GM21723 (cell line): ENCODE measurements around the gene DGCR8.

Source experiments
- ATAC-seq: cut with Tn5 transposase; IDR thresholded peaks from one replicate; pipeline ENCODE4 v1.9.1; 2021; ENCODE audit warnings: mild to moderate bottlenecking, moderate library complexity; ENCODE audit not compliant: unreplicated experiment

The DGCR8 gene

GRCh38 chr22:20135806-20136602 lies 56.0 kb downstream of the DGCR8 start:
- ATAC-seq: no peak

- no peak for ATAC-seq
Measured at GRCh38 chr22:20136603-20136873, 56.5 kb downstream of the DGCR8 start.

- no peak for ATAC-seq
Measured at GRCh38 chr22:20137113-20137512, 57.1 kb downstream of the DGCR8 start.

GRCh38 chr22:20137671-20138416 lies 57.8 kb downstream of the DGCR8 start:
- ATAC-seq: no peak

- ATAC-seq: no peak
Measured at GRCh38 chr22:20138417-20138738, 58.3 kb downstream of the DGCR8 start.

GRCh38 chr22:20138868-20139267 lies 58.8 kb downstream of the DGCR8 start:
- ATAC-seq: no peak

- ATAC-seq: no peak
Measured at GRCh38 chr22:20139391-20140106, 59.5 kb downstream of the DGCR8 start.

GRCh38 chr22:20140107-20140445 lies 60.0 kb downstream of the DGCR8 start:
- no peak for ATAC-seq

GRCh38 chr22:20140521-20140964 lies 60.5 kb downstream of the DGCR8 start:
- ATAC-seq: no peak

- no peak for ATAC-seq
Measured at GRCh38 chr22:20141186-20142077, 61.4 kb downstream of the DGCR8 start.

GRCh38 chr22:20142711-20143621 lies 62.9 kb downstream of the DGCR8 start:
- no peak for ATAC-seq

GRCh38 chr22:20143883-20144665 lies 64.0 kb downstream of the DGCR8 start:
- ATAC-seq: no peak

GRCh38 chr22:20145206-20145831 lies 65.3 kb downstream of the DGCR8 start:
- no peak for ATAC-seq

GRCh38 chr22:20145832-20146223 lies 65.8 kb downstream of the DGCR8 start:
- no peak for ATAC-seq

- no peak for ATAC-seq
Measured at GRCh38 chr22:20146777-20147176, 66.7 kb downstream of the DGCR8 start.

- no peak for ATAC-seq
Measured at GRCh38 chr22:20147237-20147988, 67.4 kb downstream of the DGCR8 start.

GRCh38 chr22:20148414-20148813 lies 68.4 kb downstream of the DGCR8 start:
- ATAC-seq: no peak
